Measurements from ENCODE around the gene SH2D4B.
A peak's percentile ranks its signal among the peaks of the same experiment; 100 is the strongest.

SH2D4B gene

DNA sequence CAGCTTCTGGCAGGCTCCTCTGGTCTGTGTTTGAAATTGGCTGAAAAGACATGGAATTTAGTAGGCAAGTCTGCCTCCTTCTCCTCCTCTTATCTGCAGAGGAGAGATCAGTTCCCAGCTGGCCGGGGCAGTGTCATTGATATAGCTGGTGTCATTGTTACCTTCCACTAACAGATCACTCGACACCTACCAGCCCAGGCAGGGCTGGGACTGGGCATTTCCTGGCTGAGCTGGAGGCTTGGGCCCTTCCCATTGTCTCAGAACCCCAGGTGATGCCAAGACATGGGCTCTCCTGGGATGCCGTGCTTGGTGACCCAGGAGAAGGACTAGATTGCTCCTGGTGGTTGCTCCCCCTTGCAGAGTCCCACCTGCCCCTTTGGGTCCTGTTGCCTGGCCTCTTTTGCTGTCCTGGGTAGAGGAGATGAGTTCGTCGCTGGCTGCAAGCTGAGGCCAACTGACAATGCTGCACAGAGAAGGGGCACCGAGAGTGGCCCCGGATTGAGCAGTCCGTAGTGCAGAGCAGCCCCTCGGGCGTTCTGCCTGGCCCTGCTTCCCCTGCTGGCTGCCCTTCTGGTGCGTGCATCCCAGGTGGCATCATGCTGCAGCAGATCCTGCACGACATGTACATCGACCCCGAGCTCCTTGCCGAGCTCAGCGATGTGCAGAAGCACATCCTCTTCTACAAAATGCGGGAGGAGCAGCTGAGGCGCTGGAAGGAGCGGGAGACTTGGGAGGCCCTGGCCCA is at the start of gene SH2D4B:
Gene SH2D4B, plus strand, starts transcription at position 167 of the 745 bp plus-strand sequence. Its CDS starts 430 bp downstream, at position 597.
- H3K27ac ChIP-seq = no peak within 1 kb of the TSS
- no peak for DNase-seq (ENCODE audit: low read depth, low spot score)

DNA sequence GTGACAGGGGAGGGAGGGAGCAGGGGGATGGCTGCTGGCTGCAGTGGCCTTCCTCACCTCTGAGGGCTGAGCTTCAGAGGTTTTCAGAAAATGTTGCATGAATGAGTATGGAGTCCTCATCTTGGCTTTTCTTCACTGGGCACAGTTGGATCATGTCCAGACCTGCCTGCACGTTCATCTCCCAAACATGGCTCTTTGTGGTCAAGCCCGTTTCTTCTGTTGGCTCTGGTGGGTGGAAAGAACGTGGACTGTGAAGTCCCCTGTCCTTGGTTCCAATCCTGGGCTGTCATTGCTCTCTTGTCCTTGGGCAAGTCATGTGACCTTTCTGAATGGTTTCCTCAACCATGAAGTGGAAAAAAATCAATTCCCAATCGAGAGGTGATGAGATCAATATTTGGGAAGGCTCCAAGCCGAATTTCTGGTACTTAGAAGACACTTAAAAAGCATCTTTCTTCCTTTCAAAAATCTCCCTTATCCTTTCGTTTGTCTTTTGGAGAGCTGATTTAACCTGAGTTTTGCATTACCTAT is 49.1 kb upstream of the SH2D4B start:
- DNase-seq (ENCODE audit: low read depth, low spot score) = no peak
- H3K27ac ChIP-seq = peak overlapping the region; percentile 45

DNA sequence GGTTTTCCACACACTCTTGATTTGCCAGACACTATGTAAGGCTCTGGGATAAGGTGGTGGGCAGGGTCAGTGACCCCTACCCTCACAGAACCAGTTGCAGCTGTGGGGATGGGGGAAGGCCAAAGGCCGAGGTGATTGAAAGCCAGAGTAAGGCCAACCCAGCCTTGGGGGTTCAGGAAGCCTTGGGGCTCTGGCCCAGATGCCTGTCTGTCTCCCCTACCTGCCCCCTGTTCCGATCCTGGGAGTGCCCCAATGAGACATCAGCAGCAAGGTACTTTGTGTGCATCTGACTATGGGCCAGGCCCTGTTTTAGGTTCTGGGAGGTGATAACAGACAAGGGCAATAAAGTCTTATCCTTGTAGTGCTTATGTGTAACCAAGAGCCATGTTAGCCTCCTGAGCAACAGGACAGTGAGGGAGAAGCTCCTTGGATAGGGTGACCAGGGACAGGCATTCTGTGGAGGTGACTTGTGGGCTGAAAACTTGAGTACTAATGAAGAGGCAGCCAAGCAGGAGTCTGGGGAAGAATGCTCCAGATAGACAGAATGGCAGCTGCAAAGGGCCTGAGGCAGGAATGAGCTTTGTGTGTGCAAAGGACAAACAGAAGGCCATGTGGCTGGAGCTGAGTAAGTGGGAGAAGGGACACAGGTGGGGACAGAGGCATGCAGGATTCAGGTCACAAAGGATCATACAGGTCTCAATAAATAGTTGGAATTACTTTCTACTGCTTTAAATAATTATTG is 48.2 kb upstream of the SH2D4B start:
- no peak for DNase-seq (ENCODE audit: low read depth, low spot score)
- peak overlapping the region; percentile 45 for H3K27ac ChIP-seq

DNA sequence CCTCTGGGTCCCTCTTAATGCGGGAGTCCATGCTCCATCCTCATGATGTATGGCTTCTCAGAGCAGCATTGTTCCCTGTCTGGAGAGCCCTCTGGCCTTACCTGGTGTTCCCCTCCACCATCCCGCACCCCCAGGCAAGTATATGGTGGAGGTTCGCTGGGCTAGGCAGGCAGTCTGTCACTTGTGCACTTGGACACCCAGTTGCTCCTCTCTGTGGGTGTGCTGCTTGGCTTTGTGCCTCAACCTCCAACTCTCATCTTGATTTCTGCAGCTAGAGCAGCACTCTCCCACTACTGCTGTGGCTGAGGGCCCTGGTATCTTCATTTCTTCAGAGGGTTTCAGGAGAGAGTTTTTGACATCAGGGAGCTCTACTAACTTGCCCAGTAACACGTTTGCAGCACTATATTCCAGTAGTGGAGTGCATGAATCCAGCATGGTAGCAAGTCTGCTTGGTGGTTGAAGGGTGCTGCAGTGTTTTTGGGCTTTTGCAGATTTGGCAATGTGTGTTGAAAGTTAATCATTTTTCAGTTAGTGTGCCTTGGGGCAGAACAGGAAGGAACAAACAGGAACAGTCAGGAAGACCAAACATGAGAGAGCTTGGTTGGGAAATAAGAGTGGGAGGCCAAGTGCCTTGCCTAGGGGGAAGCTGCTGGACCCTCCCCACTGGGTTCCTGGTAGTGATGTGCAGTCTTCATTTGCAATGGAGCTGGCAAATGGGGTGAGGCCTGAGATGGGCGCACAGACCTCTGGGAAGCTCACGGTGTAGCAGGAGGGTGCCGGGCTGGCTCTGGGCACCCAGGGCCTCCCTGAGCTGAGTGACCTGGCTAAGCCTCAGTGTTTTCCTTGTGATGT is 46.2 kb upstream of the SH2D4B start:
- peak overlapping the region; percentile 99 for H3K27ac ChIP-seq

DNA sequence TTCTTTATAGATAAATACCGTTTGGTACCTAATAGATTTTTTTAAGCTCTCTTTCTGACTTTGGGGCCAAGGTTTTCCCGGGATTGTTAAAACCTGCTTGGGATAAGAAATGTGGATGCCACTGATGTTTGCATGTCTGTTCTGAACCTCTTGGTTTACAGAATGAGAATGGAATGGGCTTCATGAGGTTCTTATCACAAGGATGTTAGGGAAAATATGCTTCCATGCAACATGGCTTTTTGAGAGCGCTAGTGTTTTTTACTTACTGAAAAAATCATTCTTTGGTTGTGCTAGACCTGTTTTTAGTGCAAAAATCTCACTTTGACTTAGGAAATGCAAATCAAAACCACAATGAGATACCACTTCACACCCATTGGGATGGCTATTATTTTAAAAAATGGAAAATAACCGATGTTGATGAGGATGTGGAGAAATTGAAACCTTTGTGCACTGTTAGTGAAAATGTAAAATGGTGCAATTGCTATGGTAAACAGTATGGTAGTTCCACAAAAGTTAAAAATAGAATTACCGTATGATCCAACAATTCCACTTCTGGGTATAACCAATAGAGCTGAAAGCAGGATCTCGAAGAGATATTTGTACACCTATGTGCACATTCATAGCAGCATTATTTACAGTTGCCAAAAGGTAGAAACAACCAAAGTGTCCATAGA is 44.7 kb upstream of the SH2D4B start:
- peak overlapping the region; percentile 99 for H3K27ac ChIP-seq
- DNase-seq (ENCODE audit: low read depth, low spot score) = no peak

More for the DNA sequence above, 46.2 kb upstream of the SH2D4B start:
- DNase-seq (ENCODE audit: low read depth, low spot score) = no peak

DNA sequence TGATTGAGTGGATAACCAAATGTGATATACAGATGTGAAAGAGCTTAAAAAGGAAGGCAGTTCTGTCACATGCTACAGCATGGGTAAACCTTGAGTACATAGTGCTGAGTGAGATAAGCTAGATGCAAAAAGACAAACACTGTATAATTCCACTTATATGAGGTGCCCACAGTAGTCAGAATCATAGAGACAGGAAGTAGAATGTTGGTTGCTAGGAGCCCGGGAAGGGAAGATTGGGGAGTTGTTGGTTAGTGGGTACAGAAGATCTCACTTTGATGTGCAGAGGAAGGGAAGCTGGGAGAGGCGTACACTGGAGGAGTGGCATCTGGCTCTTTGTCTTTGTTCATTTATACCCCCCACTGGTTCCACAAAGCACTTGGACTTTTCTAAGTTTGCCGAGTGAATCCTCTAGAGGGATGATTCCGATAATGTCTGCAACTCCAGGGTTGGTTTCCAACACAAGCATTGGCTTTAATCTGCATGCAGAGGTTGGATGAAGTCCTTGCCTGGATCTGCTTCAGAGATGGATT is 44.1 kb upstream of the SH2D4B start:
- DNase-seq (ENCODE audit: low read depth, low spot score) = no peak
- peak overlapping the region; percentile 99 for H3K27ac ChIP-seq

DNA sequence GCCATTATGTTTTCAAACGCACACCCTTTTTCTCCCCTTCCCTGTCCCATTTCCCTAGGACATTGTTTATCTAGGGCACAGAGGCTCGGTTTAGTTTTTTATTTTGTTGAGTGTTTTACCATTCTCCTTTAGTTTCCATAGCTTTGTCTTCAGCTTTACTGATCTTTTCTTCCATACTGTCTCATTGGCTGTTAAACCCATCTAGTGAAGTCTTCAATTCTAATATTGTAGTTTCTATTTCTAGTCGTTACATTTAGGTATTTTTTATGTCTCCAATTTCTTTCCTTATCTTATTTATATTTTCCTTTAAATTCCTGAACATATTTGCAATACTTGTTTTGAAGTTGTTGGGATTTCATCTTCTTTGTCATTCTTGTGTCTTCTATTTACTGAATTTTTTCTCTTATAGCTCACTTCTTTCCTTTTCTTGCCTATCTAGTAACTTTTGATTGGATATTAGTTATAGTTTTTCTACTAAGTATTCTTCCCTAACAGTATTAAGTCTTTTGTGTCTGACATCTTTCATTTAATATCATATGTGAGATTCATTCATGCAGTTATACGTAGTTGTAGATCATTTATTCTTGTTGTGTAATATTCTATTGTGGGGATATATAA is 41.0 kb upstream of the SH2D4B start:
- DNase-seq (ENCODE audit: low read depth, low spot score) = no peak
- peak overlapping the region; percentile 99 for H3K27ac ChIP-seq

DNA sequence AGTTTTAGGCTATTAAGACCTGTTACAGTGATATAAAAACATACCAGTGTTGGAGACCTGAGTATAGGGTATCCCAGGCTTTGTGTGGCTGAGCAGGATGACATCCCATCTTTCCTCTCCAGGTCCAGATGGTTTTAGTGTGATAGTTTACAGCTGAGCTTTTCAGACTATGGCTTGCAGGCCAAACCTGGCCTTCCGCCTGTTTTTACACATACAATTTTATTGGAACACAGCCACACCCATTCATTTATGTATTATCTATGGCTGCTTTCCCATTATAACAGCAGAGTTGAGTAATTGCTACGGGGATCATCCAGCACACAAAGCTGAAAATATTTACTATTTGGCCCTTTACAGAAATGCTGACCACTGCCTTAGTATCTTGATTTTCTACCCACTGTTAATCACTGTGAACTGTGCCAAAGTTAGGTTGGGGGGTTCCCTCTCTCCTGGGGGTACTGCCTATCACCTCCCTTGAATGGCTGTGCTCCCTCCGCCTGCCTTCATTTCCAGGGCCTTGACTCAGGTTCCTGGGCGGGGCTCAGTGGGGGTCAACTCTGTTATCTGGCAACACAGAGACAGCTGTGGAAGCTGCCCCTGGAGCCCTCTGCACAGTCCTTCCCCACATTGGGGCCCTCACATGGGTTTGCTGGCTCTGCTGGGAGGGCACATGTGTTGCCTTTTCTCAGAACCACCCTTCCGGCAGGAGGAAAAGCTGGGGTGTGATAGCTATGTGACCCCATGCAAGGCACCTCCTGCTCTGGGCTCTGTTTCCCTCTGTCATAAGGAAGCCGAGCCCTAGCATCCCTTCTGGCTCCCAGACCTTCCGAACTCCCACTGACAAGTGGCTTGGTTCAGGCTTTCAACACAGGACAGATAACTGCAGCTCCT is 40.3 kb upstream of the SH2D4B start:
- DNase-seq (ENCODE audit: low read depth, low spot score) = no peak
- H3K27ac ChIP-seq = peak overlapping the region; percentile 99

DNA sequence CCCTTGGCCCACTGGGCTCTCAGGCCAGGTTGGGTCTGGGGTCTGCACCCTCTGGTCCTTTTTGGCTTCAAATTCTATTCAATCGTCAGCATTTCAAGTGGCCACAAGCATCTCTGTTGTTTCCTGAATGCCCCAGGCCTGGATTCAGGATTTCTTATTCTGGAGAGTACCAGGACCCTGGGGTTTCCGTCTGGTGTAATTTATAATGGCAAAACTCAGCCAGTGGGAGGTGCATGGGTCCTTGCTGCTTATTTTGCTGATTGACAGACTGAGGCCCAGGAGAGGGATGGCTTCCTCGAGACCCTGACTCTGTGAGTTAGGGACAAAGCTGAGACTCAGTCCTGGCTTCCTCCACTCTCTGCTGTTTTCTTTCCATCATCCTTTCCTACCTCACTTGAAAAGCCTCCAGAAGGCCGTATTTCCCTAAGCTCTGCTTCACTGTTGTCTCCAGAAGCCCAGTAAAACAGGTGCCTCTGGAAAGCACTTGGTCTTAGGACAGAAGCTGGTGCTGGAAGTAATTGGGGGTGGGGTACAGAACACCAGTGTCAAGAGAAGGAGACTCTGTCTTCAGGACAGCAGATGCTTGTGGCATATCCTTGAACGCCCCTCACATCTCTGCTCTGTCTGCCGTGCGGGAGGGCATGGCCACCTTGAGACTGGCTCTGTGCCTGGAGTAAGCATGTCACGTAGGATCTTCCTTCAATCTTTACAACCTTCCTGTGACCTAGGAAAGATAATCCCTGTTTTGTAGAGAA is 39.4 kb upstream of the SH2D4B start:
- DNase-seq (ENCODE audit: low read depth, low spot score) = no peak
- H3K27ac ChIP-seq = peak overlapping the region; percentile 99

DNA sequence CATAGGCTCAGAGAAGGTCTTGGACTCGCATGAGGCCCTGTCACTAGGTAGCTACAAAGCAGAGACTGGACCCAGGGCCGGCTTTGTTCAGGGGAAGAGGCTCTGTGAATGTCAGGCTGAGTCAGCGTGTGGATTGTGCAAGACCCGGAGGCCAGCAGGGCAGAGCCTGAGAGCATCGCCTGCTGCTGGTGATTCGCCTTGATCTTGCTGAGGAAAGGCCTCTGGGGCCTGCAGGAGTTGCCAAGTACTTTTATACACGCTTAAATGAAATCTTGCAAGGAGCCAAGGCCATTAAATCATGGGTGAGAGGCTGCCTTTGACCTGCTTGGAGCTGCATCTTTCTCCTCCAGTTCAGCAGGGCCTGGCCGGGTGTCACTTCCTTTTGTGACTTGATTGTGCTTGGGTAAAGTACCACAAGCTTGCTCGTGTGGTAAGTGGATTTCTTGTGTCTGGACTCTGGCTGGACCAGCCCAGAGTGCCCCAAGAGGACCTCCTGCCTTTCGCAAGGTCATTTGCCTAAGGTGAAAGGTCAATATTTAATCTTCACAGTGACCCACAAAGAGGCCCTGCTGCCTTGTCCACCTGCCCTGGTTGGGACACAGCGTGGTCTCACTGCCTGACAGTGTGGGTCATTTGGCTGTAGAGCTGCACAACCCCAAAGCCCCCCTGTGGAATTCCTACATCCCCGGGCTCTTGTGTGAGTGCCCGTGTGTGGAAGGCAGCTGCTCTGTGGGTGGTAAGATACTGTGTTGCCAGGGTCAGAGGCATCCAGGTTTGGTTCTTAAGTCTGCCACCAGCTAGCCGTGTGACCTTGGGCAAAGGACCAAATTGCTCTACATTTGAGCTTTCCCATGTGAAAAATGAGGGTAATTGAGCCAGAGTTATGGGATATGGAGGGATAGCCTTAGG is 38.6 kb upstream of the SH2D4B start:
- H3K27ac ChIP-seq = peak overlapping the region; percentile 99
- DNase-seq (ENCODE audit: low read depth, low spot score) = peak; percentile 74

DNA sequence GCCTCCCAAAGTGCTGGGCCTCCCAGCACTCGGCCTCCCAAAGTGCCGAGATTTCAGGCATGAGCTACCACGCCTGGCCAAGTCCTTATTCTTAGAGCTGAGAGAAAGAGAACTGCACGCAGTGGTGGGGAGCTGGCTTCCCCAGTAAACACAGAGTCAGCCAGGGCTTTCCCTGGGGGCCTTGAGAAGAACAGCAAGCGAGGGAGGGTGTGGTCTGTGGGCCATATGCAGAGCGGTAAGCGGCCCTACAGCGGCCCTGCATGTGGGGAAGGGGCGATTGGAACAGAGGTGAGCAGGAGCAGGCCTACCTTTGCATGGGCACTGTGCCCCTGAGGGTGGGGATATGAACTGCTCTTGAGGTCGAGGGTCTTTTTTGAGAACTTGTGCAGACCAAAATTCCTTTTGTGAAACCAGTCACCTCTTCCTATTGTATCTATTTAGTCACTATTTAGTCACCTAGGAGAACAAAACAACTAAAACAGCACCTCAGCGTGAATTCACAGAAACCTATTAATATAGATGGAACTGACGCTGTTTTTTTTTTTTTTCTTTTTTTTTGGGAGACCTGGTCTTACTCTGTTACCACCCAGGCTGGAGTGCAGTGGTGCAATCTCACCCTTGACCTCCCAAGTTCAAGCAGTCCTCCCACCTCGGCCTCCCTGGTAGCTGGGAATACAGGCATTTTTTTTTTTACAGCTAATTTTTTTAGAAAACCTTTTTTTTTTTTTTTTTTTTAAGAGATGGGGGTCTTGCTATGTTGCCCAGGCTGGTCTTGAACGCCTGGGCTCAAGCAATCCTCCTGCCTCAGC is 36.9 kb upstream of the SH2D4B start:
- peak overlapping the region; percentile 99 for H3K27ac ChIP-seq
- DNase-seq (ENCODE audit: low read depth, low spot score) = no peak

DNA sequence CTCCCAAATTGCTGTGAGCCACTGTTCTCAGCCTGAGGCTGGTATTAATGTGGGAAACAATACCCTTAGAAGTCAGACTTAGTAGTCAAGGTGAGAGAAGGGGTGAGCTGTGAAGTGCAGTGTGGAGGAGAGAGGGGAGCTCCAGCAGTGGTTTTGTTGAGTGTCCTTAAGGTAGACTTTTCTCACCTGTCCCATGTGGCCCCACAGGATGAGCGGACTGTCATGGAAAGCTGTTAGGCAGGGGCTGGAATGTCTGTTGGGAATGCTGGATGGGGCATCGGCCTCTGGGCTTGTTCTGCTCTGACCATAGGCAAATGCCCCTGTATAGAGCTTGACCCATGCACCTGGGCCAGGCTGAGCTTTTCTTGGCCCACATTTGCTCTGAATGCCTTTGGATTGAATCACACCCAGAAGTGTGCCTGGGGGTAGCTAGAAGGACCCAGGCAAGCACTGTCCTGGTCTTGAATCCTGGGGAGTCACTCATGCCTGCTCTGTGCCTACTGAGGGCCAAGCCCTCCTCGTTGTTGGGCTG is 36.3 kb upstream of the SH2D4B start:
- H3K27ac ChIP-seq = peak overlapping the region; percentile 99
- no peak for DNase-seq (ENCODE audit: low read depth, low spot score)

DNA sequence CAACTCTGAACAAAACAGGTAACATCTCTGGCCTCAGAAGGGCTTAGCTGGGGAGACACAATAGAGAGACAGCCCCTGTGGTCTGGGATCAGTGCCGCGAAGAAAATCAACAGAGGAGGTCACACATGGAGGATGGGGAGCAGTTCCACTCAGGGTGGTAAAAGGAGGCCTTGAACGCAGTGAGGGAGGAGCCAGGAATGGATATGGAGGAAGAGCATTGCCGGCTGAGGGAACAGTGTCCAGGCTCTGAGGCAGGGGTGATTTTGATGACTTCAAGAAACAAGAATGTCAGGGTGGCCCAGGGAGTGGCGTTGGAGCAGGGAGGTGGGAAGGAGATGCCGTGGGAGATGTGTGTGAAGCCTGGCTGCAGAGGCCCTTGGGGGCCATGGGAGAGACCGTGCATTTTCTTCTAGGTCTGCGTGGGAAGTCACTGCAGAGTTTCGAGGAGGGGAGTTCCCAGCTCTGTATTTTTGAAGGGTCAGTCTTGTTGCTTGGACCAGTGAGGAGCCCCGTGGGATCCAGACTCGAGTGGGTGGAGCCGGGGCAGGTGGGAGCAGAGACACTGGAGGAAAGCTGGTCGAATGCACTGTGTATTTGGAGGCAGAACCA is 35.7 kb upstream of the SH2D4B start:
- no peak for DNase-seq (ENCODE audit: low read depth, low spot score)
- peak overlapping the region; percentile 99 for H3K27ac ChIP-seq

DNA sequence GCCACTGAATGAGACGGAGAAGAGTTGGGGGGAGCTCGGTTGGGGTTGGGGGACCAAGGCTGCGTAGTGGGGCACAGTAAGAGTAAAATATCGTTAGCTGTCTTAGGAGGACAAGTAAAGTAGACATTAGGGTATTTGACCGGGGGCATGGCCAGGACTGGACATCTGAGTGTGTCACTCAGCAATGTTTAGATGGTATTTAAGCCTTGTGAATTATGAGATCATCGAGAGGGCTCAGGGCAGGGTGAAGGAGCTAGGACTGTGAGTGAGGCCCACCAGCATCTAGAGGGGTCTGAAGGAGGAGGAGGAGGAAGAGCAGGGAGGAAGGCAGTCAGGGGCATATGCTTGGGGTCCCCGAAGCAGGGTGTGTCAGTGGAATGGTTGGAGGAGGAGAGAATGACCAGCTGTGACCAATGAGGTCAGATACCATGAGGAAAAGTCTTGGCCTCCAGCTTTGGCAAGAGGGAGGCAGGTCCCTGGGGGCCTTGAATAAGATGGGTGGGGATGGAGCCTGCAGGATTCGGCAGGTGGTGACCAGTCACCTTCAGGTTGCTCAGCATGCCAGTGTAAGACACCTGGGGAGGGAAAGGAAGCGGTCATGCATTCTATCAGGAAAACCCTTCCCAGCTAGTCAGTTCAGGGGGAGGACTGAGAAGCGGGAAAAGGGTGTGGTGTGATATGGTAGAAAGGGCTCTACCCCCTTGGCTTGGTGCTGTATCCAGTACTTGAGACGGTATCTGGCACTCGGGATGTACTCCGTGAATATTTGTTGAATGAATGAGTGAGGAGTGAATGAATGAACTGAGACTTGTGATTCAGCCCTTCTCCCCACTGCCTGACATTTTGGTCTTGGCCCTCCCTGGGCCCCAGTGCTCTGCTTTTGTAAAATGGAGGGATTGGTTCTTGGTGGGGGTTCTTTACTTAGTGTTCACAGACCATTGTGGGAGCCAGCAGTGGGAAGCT is 34.8 kb upstream of the SH2D4B start:
- peak overlapping the region; percentile 99 for H3K27ac ChIP-seq
- DNase-seq (ENCODE audit: low read depth, low spot score) = no peak
